Endothelial cell (in vitro differentiated cells): ENCODE results near the gene ANKS1B. TPM values are rescaled to one million over a fixed set of nuclear protein-coding genes. Genes with fewer than 3 reads are reported as not detected.

Source experiments
- DNase-seq: peaks from one replicate; pipeline ENCODE4 v3.0.0; 2021; ENCODE audit warnings: low spot score
- H3K27ac Mint-ChIP-seq: one replicate; pipeline ENCODE4 v1.8.0; 2021; ENCODE audit warnings: mixed read lengths, inconsistent platforms; ENCODE audit not compliant: unreplicated experiment
- H3K27me3 Mint-ChIP-seq: one replicate; pipeline ENCODE4 v1.8.0; 2021; ENCODE audit warnings: mild to moderate bottlenecking, moderate library complexity, mixed read lengths, inconsistent platforms; ENCODE audit not compliant: unreplicated experiment
- H3K36me3 Mint-ChIP-seq: one replicate; pipeline ENCODE4 v1.8.0; 2021; ENCODE audit warnings: mild to moderate bottlenecking, low read depth, mixed read lengths, inconsistent platforms; ENCODE audit not compliant: unreplicated experiment
- H3K4me1 Mint-ChIP-seq: one replicate; pipeline ENCODE4 v1.8.0; 2021; ENCODE audit warnings: mild to moderate bottlenecking, mixed read lengths, inconsistent platforms; ENCODE audit not compliant: unreplicated experiment
- H3K4me3 Mint-ChIP-seq: one replicate; pipeline ENCODE4 v1.8.0; 2021; ENCODE audit warnings: mild to moderate bottlenecking, mixed read lengths, inconsistent platforms; ENCODE audit not compliant: unreplicated experiment
- H3K9me3 Mint-ChIP-seq: one replicate; pipeline ENCODE4 v1.8.0; 2021; ENCODE audit warnings: mixed read lengths, inconsistent platforms; ENCODE audit not compliant: unreplicated experiment
- total RNA-seq: library from RNA; stranded (reverse); fragmentation: NEBNext Ultra II Directional; extraction: Animal tissue kit (Norgen Biotek cat#: 25700); gene quantifications from one replicate; pipeline ENCODE4 v1.2.1, GENCODE V29; 2021; ENCODE audit not compliant: unreplicated experiment
- TF ChIP-seq, protein P1 (sequence below): fragments of 200-600 bp; sonication (generic); IDR thresholded peaks from one replicate; pipeline ENCODE4 v1.5.0; 2021; ENCODE audit warnings: antibody characterized with exemption; ENCODE audit not compliant: unreplicated experiment

Gene ANKS1B
- total RNA-seq, 1 donor from 2014 or later: 2.6 TPM

DNA sequence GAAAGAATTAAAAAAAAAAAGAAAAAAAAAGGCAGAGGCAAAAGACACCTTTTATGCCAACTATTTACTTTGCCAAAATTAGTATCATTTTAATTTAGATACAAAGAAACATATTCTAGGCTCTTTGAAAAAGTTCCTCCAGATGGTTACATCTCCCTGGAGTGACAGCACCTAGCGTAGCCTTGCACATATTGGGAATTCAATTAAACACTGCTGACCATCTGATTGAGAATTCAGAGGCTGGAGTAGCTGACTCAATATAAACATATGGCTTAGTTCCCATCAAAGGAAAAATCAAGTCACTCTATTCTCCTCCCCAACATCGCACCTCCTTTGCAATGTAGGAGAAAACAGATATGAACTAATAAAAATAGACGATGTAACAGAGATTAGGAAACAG is 36.4 kb downstream of the ANKS1B start:
- Mint-ChIP-seq H3K27me3 (peaks cover 1% of the 10 kb centered on the region), H3K4me1 (peaks cover 3% of the 10 kb centered on the region), H3K9me3 (no peaks in the 10 kb centered on the region), H3K4me3 (no peak overlapping the region), H3K36me3 (no peaks in the 10 kb centered on the region), H3K27ac (no peak overlapping the region)
- TF ChIP-seq, protein P1, sequence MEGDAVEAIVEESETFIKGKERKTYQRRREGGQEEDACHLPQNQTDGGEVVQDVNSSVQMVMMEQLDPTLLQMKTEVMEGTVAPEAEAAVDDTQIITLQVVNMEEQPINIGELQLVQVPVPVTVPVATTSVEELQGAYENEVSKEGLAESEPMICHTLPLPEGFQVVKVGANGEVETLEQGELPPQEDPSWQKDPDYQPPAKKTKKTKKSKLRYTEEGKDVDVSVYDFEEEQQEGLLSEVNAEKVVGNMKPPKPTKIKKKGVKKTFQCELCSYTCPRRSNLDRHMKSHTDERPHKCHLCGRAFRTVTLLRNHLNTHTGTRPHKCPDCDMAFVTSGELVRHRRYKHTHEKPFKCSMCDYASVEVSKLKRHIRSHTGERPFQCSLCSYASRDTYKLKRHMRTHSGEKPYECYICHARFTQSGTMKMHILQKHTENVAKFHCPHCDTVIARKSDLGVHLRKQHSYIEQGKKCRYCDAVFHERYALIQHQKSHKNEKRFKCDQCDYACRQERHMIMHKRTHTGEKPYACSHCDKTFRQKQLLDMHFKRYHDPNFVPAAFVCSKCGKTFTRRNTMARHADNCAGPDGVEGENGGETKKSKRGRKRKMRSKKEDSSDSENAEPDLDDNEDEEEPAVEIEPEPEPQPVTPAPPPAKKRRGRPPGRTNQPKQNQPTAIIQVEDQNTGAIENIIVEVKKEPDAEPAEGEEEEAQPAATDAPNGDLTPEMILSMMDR: no peak
- no peak for DNase-seq

DNA sequence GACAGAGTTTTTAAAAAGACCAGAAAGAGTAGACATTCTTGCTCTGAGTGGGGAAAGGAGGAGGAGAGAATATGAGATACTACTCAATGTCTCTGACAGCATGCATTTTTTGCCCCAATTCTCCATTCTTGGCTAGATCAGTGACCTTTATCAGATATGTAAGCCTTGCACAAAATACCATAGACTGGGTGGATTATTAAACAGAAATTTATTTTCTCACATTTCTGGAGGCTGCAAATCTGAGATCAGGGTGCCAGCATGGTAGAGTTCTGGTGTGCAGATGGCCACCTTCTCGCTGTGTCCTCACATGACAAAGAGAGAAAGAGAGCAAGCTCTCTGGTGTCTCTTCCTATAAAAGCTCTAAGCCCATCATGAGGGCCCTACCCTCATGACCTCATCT is 38.6 kb downstream of the ANKS1B start:
- no peaks in the 10 kb centered on the region for H3K4me1 Mint-ChIP-seq
- H3K27ac Mint-ChIP-seq: no peak overlapping the region
- H3K36me3 Mint-ChIP-seq: no peaks in the 10 kb centered on the region

DNA sequence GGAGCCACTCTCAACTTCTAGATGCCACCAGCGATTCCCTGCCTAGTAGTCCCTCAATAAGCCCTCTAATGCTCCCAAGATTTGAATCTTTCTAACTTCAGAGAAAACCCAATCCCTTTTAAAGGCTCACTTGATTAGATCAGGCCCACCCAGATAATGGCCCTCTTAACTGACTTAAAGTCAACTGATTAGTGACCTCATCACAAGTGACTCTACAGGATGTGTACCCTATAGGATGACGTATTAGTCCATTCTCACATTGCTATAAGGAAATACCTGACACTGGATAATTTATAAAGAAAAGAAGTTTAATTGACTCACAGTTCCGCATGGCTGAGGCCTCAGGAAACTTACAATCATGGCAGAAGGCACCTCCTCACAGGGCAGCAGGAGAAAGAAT is 49.1 kb downstream of the ANKS1B start:
- H3K4me3 Mint-ChIP-seq: no peak overlapping the region
- TF ChIP-seq, protein P1: no peak

More for the DNA sequence above, 38.6 kb downstream of the ANKS1B start:
- DNase-seq: no peak
- no peaks in the 10 kb centered on the region for H3K27me3 Mint-ChIP-seq
- TF ChIP-seq, protein P1: no peak
- H3K4me3 Mint-ChIP-seq: no peak overlapping the region
- no peaks in the 10 kb centered on the region for H3K9me3 Mint-ChIP-seq

DNA sequence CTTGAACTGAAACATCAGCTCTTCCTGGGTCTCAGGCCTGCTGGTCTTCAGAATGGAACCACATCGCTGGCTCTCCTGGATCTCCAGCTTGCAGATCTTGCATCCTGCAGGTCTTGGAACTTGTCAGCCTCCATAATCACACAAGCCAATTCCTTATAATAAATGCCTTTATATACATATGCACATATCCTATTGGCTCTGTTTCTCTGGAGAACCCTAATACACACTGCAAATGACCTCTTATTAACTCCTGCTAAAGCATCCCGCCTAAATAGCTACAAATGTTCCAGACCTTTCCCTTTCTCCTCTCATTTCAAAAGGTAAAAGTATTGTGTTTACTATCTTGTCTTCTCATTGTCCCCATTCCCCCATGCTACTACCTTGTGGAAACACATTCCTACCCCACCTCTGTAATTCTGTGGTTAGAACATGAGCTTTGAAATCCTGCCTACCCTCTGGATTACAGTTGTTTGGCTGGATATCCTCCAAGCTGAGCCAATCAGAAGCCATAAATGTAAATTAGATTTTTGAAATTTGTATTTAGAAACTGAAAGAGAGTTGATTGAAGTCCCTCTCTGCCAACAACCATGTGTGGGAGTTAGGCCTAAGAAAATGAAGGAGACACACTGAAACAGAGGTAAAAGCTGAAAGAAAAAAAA is 58.1 kb downstream of the ANKS1B start:
- no peak overlapping the region for H3K4me3 Mint-ChIP-seq
- no peaks in the 10 kb centered on the region for H3K4me1 Mint-ChIP-seq
- no peaks in the 10 kb centered on the region for H3K27me3 Mint-ChIP-seq
- H3K36me3 Mint-ChIP-seq: no peaks in the 10 kb centered on the region
- no peak for DNase-seq
- H3K27ac Mint-ChIP-seq: no peak overlapping the region
- TF ChIP-seq, protein P1: no peak
- H3K9me3 Mint-ChIP-seq: no peaks in the 10 kb centered on the region

More for the DNA sequence above, 49.1 kb downstream of the ANKS1B start:
- H3K9me3 Mint-ChIP-seq: no peaks in the 10 kb centered on the region
- H3K27ac Mint-ChIP-seq: no peak overlapping the region
- no peaks in the 10 kb centered on the region for H3K27me3 Mint-ChIP-seq
- no peaks in the 10 kb centered on the region for H3K4me1 Mint-ChIP-seq
- DNase-seq: no peak
- no peaks in the 10 kb centered on the region for H3K36me3 Mint-ChIP-seq

DNA sequence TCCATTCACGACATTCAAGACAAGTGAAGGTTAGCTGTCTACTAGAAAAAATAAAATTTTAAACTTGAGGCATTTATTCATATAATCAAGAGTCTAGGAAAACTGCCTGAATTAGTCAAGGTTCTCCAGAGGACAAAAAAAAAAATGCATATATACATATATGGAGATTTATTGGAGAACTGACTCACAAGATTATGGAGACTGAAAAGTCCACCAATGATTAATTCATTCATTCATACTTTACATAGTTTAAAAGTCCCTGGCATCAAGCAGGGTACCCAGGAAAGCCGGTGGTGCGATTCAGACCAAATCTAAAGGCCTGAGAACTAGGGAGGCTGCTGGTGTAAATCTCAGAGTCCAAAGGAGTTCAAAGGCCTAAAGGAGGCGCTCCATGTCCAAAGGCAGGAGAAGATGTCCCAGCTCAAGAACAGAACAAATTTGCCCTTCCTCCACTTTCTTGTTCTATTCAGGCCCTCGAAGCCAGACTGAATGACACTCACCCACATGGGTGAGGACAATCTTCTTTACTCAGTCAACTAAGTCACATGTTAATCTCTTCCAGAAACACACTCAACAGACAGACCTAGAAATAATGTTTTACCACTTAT is 64.3 kb downstream of the ANKS1B start:
- TF ChIP-seq, protein P1: no peak
- no peak for DNase-seq
- Mint-ChIP-seq H3K4me1 (no peaks in the 10 kb centered on the region), H3K36me3 (no peaks in the 10 kb centered on the region), H3K27me3 (no peaks in the 10 kb centered on the region), H3K4me3 (no peak overlapping the region), H3K27ac (no peak overlapping the region), H3K9me3 (no peaks in the 10 kb centered on the region)
